Stimulated activated CD4-positive, alpha-beta T cell treated with anti-CD3 and anti-CD28 coated beads, Interleukin-1b, Interleukin-23, amount 100 ng/mL, for 4 hours (primary cell): ENCODE data around the gene ZNF766.
A peak's percentile ranks its signal among the peaks of the same experiment; 100 is the strongest.
"Not testable (repeated sequence)": the region's sequence is repeated elsewhere in the genome, so short reads cannot be mapped to it uniquely, and the experiment has no call there.

Experiments used
- DNase-seq, 2 donors: peaks; one replicate each; pipeline ENCODE4 v3.0.0-alpha.2; 2020; ENCODE audit warnings: low read depth in 2 of 2

ZNF766 gene

DNA sequence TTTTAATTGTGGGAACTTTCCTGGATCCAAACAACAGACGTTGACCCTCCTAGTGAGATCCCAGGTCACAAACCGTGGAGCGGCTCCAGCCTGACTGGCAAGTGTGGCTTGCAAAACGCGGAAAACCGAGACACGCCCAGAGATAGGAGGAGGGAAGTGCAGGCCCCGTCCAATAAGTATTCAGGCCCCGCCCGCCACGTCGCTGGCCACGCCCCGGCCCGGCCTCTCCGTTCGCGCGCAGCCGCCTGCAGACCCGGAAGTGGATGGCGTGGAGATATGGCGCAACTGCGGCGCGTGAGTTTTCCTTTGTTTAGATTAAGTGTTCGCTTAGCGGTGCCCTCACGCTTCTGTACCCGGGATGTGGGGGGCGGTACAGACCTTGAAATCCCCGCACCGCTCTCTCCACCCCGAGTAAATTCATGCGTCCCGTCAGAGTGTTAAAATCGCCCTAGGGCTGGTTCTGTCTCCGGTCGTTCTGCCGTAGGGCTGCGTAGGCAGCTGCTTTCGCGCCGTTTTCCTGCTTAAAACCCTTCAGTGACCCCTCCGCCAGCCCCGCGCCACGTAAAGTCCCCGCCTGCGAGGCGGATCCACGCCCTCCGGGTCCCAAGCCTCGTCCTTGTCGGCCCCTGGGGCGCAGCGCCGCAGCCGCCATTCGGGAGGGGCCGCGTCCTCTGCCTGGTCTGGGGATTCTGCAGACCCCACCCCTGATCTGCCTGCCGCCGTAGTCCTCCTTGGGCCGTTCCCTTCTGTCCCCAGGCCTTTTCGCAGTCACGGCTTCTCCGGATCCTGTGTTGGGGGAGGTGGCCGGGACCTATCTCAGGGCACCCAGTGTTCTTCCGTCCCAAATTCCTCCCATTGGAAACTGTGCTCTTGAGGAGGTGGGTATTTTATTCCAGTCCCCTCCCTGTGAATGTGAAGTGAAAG lies at the start of gene ZNF766:
Gene ZNF766 (plus strand): TSS at position 250 of the 924 bp plus-strand sequence. CDS start 27 bp downstream, at position 277.
- peak; percentile 96 to 98 for DNase-seq

GRCh38 chr19:52219611-52220010 lies 49.8 kb upstream of the ZNF766 start:
- DNase-seq: no peak

- no peak for DNase-seq
Measured at GRCh38 chr19:52221031-52221430, 48.4 kb upstream of the ZNF766 start.

DNA sequence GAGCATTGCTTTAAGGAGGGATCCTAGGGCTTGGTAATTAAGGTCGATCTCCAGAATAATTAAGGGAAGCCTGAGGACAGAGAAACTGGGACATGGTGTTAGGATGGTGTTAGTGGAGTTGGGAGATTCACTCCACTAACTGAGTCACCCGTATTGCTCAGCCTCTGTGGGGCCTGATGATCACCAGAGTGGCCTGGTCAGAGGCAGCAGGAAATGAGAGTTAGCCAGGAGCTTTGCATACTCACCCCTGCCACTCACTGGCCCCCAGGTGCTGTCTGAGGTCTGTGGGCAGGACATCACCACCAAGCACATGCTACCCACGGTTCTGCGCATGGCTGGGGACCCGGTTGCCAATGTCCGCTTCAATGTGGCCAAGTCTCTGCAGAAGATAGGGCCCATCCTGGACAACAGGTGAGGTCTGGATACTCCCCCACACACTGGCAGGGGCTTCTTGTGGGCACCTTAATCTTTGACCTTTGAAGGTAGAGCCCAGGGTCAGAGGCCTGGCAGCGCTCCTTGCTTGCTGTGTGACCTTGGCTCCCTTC lies 47.5 kb upstream of the ZNF766 start:
- no peak for DNase-seq

DNA sequence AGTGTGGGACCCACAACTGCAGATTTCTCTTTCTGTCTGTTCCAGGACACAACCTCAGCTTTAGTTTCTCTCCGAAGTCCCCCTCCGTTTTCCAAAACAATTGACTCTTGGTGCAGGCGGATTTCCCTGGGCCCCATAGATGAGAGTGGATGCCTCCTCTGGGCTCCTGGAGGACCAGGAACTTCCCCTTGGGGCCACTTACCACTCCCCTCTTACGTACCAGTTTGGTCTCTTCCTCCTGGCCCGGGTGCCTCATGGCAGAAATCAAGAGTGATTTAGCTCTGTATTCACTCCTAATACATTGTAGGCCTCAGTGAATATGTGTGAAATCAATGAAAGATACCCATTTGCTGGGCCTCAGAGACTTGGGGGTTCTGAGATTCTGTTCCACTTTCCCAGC lies 45.2 kb upstream of the ZNF766 start:
- no peak for DNase-seq

GRCh38 chr19:52226652-52227051 lies 42.7 kb upstream of the ZNF766 start:
- DNase-seq: no peak

DNA sequence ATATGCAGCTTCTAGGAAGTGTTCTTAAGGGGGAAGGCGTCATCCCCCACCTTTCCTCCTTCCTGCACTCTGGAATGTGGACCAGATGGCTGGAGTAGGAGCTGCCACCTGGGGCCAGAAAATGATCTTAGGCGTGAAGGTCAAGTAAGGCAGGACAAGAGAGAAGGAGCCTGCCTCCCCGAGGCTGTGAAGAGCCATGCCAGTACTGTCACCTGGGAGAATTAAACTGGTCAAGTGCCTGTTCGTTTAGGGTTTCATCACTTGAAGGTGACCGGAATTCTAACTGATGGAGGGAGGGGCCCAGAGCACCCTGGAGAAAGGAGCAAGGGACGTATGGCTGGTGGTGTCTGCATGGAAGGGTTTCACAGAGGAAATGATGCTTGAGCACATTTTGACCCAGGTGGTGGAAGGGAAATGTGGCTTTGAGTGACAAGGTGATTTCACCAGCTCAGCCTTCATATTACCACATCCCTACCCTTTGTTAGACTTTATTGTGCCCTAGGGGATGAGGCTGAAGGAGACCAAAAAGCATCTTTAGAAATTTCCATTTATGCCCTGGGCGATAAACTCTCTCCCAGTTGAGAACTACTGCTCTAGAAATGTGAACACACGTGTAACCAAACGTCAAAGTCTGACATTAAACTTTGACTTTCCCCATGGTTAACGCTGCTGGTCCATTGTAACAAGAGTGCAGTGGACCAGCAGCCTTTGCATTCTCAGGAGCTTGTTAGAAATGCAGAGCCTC lies 42.0 kb upstream of the ZNF766 start:
- DNase-seq: no peak

GRCh38 chr19:52227980-52228379 lies 41.4 kb upstream of the ZNF766 start:
- DNase-seq: no peak

DNA sequence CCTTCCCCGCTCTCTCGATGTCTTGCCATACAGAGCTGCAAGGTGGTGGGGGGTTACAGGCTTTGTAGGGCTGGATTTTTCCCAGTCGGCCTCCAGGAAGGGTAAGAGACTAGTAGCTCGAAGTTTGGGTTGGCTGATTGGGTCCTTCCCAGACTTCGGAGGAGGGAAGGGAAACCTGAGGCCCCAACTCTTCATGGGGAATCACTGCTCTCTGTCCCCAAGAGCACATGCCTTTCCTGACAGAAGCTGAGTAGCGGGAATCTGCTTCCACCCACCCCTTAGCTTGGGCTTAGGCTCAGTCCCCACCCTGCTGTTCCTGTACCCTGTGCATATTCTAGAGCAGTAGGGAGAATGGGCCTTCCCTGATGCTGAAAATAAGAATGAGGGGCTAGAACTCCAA lies 39.9 kb upstream of the ZNF766 start:
- DNase-seq: no peak

DNA sequence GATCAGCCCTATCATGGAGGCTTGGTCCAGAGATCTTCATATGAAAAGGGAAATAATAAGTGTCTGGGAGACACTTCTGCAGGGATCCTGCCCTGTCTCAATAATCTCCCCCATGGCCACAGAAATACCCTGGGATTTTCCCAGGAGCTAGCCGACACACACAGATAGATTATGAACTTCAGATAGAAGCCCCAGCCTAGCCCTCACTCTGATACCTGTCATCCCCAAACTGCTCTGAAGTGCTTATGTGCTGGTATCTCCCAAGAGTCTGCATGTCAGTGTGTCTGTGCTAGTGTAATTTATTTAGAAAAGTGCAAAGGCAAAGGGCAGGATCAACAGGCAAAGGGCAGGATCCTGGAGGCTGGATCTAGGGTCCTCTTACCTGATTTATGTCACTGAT lies 38.7 kb upstream of the ZNF766 start:
- no peak for DNase-seq

DNA sequence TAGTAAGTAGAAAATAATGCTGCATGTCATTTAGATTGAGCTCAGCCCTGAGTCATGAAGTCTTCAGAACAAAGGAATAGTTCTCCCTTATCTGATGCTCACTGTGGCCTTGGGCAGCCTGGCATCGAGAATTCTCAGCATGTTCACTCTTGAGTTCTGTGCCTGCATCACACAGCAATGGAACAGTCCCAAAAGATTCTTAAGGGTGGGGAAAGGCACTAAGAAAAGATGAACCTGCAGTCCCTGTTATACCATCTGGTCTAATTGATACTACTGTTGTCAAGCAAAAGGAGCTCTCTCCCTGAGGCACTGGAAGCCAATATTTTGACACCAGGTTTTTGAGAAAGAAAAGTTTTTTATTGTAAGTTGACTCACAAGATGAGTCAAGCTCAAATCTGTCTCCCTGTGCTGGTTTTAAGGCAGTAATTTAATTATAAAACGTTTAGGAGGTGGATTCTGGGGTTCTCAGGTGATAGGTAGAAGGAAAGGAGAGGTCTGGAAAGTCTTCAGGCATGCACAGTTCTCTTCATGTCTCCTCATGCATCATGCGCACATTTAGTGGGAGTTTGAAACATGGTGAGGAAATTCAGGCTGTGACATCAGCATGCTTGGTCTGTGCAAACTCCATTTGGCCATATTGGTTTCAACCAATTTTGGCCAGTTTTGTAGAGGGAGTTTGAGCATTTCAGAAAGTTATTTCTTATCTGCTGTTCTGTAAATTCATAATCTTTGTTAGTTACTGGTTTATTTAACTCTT lies 38.1 kb upstream of the ZNF766 start:
- no peak for DNase-seq

- DNase-seq: no peak
Measured at GRCh38 chr19:52234406-52234805, 35.0 kb upstream of the ZNF766 start.

GRCh38 chr19:52237197-52237596 lies 32.2 kb upstream of the ZNF766 start:
- DNase-seq: no peak

DNA sequence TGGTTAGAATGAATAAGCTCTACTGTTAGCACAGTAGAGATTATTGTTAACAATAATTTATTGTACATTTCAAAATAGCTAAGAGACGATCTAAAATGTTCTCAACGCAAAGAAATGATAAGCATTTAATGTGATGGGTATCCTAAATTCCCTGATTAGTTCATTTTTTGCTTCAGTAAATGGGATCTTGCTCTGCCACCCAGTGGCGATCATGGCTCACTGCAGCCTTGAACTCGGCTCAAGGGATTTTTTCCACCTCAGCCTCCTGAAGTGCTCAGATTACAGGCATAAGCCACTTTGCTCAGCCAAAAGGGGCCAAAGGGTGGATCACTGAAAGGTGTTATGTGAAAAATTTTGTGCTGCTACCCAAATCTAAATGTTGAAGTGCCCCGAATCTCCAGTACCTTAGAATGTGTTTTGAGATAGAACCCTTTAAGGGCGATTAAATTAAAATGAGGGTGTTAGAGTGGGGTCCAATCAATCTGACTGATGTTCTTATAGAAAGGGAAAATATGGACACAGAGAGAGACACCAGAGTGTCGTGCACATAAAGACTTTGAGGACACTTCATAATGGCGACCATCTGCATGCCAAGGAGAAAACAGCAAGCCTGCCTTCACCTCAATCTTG lies 31.5 kb upstream of the ZNF766 start:
- DNase-seq: peak; percentile 26 to 48

DNA sequence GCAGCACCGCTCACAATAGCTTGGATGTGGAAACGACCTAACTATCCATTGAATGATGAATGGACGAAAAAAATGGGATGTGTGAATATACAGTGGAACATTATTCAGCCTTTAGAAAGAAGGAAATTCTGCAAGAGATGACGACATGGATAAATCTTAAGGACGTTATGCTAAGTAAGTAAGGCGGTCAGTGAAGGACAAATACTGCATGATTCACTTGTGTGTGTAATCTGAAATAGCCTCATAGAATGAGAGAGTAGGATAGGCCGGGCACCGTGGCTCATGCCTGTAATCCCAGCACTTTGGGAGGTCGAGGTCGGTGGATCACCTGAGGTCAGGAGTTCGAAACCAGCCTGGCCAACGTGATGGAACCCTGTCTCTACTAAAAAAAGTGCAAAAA lies 25.4 kb upstream of the ZNF766 start:
- no peak for DNase-seq

GRCh38 chr19:52248241-52248640 lies 21.1 kb upstream of the ZNF766 start:
- peak; percentile 47 to 58 for DNase-seq

GRCh38 chr19:52258426-52258825 lies 11.0 kb upstream of the ZNF766 start:
- no peak for DNase-seq

DNA sequence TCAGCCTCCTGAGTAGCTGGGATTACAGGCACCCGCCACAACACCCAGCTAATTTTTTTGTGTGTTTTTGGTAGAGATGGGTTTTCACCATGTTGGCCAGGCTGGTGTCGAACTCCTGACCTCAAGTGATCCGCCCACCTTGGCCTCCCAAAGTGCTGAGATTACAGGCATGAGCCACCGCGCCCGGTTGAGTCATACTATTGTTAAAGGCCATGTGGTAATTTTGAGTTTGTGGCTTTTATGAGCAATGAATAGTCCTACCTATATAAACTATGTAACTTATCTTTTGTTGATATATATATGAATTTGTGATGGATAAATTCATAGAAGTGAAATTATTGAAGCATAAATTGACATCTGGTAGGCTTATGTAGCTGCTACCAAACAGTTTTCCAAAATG lies 3.8 kb upstream of the ZNF766 start:
- DNase-seq: not testable (repeated sequence)

- DNase-seq: no peak
Measured at GRCh38 chr19:52270266-52270885, 989 bp downstream of the ZNF766 start.

- DNase-seq: no peak
Measured at GRCh38 chr19:52273301-52273700, 3.9 kb downstream of the ZNF766 start.

- DNase-seq: no peak
Measured at GRCh38 chr19:52274191-52274590, 4.8 kb downstream of the ZNF766 start.
